Measurements from ENCODE around the gene TNKS2.
"Not testable (repeated sequence)": the region's sequence is repeated elsewhere in the genome, so short reads cannot be mapped to it uniquely, and the experiment has no call there.

TNKS2 gene

GRCh38 chr10:91797874-91798648, at the start of gene TNKS2:
TSS of gene TNKS2 (plus strand) at chr10:91798426. CDS start at chr10:91798691, 265 bp downstream.
- no peaks in the 10 kb centered on the region for H3K9me3 Mint-ChIP-seq
- H3K4me1 Mint-ChIP-seq, result peaks cover 68% of the 10 kb centered on the region
- peak within 1 kb of the TSS; percentile 93 for H3K27ac Mint-ChIP-seq
- H3K4me3 Mint-ChIP-seq, result peak within 1 kb of the TSS; percentile 94
- H3K36me3 Mint-ChIP-seq, result peaks cover 10% of the 10 kb centered on the region
- no peaks in the 10 kb centered on the region for H3K27me3 Mint-ChIP-seq

- H3K9me3 Mint-ChIP-seq, H3K27ac Mint-ChIP-seq, H3K4me3 Mint-ChIP-seq, H3K36me3 Mint-ChIP-seq, H3K4me1 Mint-ChIP-seq: not testable (repeated sequence)
- peaks cover 11% of the 10 kb centered on the region for H3K27me3 Mint-ChIP-seq
Measured at GRCh38 chr10:91749592-91749991, 48.6 kb upstream of the TNKS2 start.

- no peaks in the 10 kb centered on the region for H3K9me3 Mint-ChIP-seq
- H3K36me3 Mint-ChIP-seq, result no peaks in the 10 kb centered on the region
- no peak overlapping the region for H3K4me3 Mint-ChIP-seq
- H3K27ac Mint-ChIP-seq, result no peak overlapping the region
- H3K4me1 Mint-ChIP-seq, result peaks cover 2% of the 10 kb centered on the region
- peaks cover 11% of the 10 kb centered on the region for H3K27me3 Mint-ChIP-seq
Measured at GRCh38 chr10:91756286-91756685, 41.9 kb upstream of the TNKS2 start.

GRCh38 chr10:91758303-91759146, 39.7 kb upstream of the TNKS2 start:
- Mint-ChIP-seq H3K4me3 (no peak overlapping the region), H3K27me3 (peaks cover 11% of the 10 kb centered on the region), H3K9me3 (no peaks in the 10 kb centered on the region), H3K4me1 (peaks cover 10% of the 10 kb centered on the region), H3K27ac (no peak overlapping the region), H3K36me3 (no peaks in the 10 kb centered on the region)

GRCh38 chr10:91759581-91759986, 38.6 kb upstream of the TNKS2 start:
- H3K27me3 Mint-ChIP-seq, result peaks cover 8% of the 10 kb centered on the region
- no peak overlapping the region for H3K27ac Mint-ChIP-seq
- no peak overlapping the region for H3K4me3 Mint-ChIP-seq
- H3K4me1 Mint-ChIP-seq, result peaks cover 10% of the 10 kb centered on the region
- H3K9me3 Mint-ChIP-seq, result no peaks in the 10 kb centered on the region
- H3K36me3 Mint-ChIP-seq, result no peaks in the 10 kb centered on the region

- Mint-ChIP-seq H3K36me3 (no peaks in the 10 kb centered on the region), H3K27me3 (peaks cover 4% of the 10 kb centered on the region), H3K4me1 (peaks cover 10% of the 10 kb centered on the region), H3K27ac (no peak overlapping the region), H3K4me3 (no peak overlapping the region), H3K9me3 (no peaks in the 10 kb centered on the region)
Measured at GRCh38 chr10:91761721-91762120, 36.5 kb upstream of the TNKS2 start.

- no peaks in the 10 kb centered on the region for H3K9me3 Mint-ChIP-seq
- no peaks in the 10 kb centered on the region for H3K36me3 Mint-ChIP-seq
- peaks cover 10% of the 10 kb centered on the region for H3K4me1 Mint-ChIP-seq
- H3K27me3 Mint-ChIP-seq, result peaks cover 4% of the 10 kb centered on the region
- H3K4me3 Mint-ChIP-seq, result no peak overlapping the region
- no peak overlapping the region for H3K27ac Mint-ChIP-seq
Measured at GRCh38 chr10:91762878-91763277, 35.3 kb upstream of the TNKS2 start.

GRCh38 chr10:91766676-91767075, 31.6 kb upstream of the TNKS2 start:
- no peaks in the 10 kb centered on the region for H3K9me3 Mint-ChIP-seq
- H3K27me3 Mint-ChIP-seq, result peaks cover 2% of the 10 kb centered on the region
- H3K27ac Mint-ChIP-seq, result no peak overlapping the region
- peaks cover 4% of the 10 kb centered on the region for H3K4me1 Mint-ChIP-seq
- no peak overlapping the region for H3K4me3 Mint-ChIP-seq
- no peaks in the 10 kb centered on the region for H3K36me3 Mint-ChIP-seq

- Mint-ChIP-seq H3K36me3 (no peaks in the 10 kb centered on the region), H3K4me1 (no peaks in the 10 kb centered on the region)
Measured at GRCh38 chr10:91768123-91768522, 30.1 kb upstream of the TNKS2 start.

GRCh38 chr10:91771907-91772306, 26.3 kb upstream of the TNKS2 start:
- Mint-ChIP-seq H3K27me3 (peaks cover 3% of the 10 kb centered on the region), H3K27ac (no peak overlapping the region), H3K9me3 (no peaks in the 10 kb centered on the region), H3K4me1 (no peaks in the 10 kb centered on the region), H3K36me3 (no peaks in the 10 kb centered on the region), H3K4me3 (no peak overlapping the region)

More at GRCh38 chr10:91768123-91768522, 30.1 kb upstream of the TNKS2 start:
- Mint-ChIP-seq H3K27ac (no peak overlapping the region), H3K9me3 (no peaks in the 10 kb centered on the region), H3K27me3 (peaks cover 2% of the 10 kb centered on the region), H3K4me3 (no peak overlapping the region)

GRCh38 chr10:91772461-91772860, 25.8 kb upstream of the TNKS2 start:
- Mint-ChIP-seq H3K4me3 (no peak overlapping the region), H3K27me3 (peaks cover 3% of the 10 kb centered on the region), H3K9me3 (no peaks in the 10 kb centered on the region), H3K27ac (no peak overlapping the region), H3K36me3 (no peaks in the 10 kb centered on the region), H3K4me1 (no peaks in the 10 kb centered on the region)

- Mint-ChIP-seq H3K27me3 (peaks cover 3% of the 10 kb centered on the region), H3K27ac (no peak overlapping the region), H3K9me3 (no peaks in the 10 kb centered on the region), H3K36me3 (no peaks in the 10 kb centered on the region), H3K4me3 (no peak overlapping the region), H3K4me1 (no peaks in the 10 kb centered on the region)
Measured at GRCh38 chr10:91772869-91773268, 25.4 kb upstream of the TNKS2 start.

GRCh38 chr10:91774571-91774970, 23.7 kb upstream of the TNKS2 start:
- H3K36me3 Mint-ChIP-seq, result no peaks in the 10 kb centered on the region
- H3K27ac Mint-ChIP-seq, result no peak overlapping the region
- H3K4me1 Mint-ChIP-seq, result no peaks in the 10 kb centered on the region
- no peak overlapping the region for H3K4me3 Mint-ChIP-seq
- H3K27me3 Mint-ChIP-seq, result peaks cover 3% of the 10 kb centered on the region
- no peaks in the 10 kb centered on the region for H3K9me3 Mint-ChIP-seq

- Mint-ChIP-seq H3K27ac (no peak overlapping the region), H3K4me3 (no peak overlapping the region), H3K36me3 (no peaks in the 10 kb centered on the region), H3K9me3 (no peaks in the 10 kb centered on the region), H3K27me3 (peaks cover 3% of the 10 kb centered on the region), H3K4me1 (no peaks in the 10 kb centered on the region)
Measured at GRCh38 chr10:91775731-91776130, 22.5 kb upstream of the TNKS2 start.

GRCh38 chr10:91776266-91776665, 22.0 kb upstream of the TNKS2 start:
- no peak overlapping the region for H3K4me3 Mint-ChIP-seq
- H3K27ac Mint-ChIP-seq, result no peak overlapping the region
- H3K36me3 Mint-ChIP-seq, result no peaks in the 10 kb centered on the region
- H3K27me3 Mint-ChIP-seq, result peaks cover 3% of the 10 kb centered on the region
- H3K4me1 Mint-ChIP-seq, result no peaks in the 10 kb centered on the region
- H3K9me3 Mint-ChIP-seq, result no peaks in the 10 kb centered on the region

GRCh38 chr10:91778485-91778884, 19.7 kb upstream of the TNKS2 start:
- Mint-ChIP-seq H3K9me3 (no peaks in the 10 kb centered on the region), H3K27me3 (peaks cover 9% of the 10 kb centered on the region), H3K36me3 (no peaks in the 10 kb centered on the region), H3K4me3 (no peak overlapping the region), H3K27ac (no peak overlapping the region), H3K4me1 (no peaks in the 10 kb centered on the region)

All from activated naive CD4-positive, alpha-beta T cell treated with anti-CD3 and anti-CD28 coated beads, Interleukin-2, amount 50 U/mL, for 24 hours (primary cell).